ENCODE data around the gene FBN2.

The FBN2 gene

DNA sequence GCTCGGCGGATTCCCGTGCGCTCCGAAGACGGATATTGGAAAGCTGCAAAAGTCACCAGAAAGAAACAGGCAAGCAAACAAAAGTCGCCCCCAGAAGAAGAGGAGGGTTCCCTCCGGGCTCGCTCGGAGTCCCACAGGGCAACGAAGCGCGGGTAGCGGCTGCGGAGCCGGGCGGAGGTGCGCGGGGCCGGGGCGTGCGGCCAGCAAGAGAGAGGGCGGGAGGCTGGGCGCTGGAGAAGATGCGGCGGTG is at the start of gene FBN2:
FBN2 (minus strand) TSS at position 246 of the 250 bp plus-strand sequence. CDS start 642 bp downstream, outside the sequence.
- DNase-seq (ENCODE audit: low read depth): no peak

DNA sequence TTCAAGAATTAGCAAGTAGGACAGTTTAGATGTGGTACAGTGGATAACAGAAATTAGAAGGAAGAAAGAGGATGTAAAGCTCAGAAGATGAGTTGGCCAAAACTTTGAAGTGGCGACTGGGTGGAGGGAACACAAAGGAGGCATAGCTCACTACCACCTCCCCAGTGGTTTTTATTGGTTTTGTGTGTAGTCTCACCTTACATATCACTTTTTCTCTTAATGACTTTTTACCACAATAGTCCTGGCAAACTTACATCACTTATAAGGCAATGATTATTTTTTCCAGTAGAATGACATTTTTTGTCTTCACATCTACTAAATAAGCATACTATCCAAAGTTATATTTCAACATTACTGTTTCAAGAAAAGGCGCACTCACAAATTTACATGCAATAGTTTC is 49.2 kb upstream of the FBN2 start:
- DNase-seq (ENCODE audit: low read depth): no peak

DNA sequence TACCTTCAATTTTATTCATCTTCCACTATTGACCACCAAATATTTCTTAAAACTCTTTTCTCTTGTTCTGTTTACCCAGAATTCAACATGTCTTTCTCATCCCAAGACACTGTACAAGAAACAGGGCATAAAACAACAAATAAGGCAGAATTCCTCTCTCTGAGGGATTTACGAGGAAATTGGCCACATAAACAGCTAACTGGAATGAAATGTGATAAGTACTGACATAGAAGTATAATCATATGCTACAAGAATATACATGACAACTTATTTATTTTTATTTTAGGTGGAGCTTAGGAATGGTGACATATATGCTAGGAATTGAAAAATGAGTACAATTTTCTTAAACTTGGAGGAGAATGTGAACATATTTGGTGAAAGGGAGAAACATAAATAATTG is 48.8 kb upstream of the FBN2 start:
- DNase-seq (ENCODE audit: low read depth): no peak

DNA sequence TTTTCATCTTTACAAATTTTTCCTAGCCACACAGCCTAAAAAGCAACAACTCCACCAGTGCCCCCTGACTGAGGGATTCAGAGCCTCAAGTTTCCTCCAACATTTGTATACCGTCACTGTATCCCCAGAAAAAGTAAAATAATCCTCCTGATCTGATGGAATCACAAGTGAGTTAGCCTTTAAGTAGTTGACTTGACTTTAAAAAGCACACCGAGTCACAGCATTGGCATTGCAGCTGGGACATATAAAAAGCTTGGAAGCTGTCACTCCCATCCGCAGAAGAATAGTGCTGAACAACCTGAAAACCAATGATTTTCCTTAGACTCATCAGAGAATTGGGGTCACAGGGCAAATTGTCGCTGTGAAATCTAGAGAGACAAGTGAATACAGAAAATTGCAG is 41.6 kb upstream of the FBN2 start:
- no peak for DNase-seq (ENCODE audit: low read depth)

DNA sequence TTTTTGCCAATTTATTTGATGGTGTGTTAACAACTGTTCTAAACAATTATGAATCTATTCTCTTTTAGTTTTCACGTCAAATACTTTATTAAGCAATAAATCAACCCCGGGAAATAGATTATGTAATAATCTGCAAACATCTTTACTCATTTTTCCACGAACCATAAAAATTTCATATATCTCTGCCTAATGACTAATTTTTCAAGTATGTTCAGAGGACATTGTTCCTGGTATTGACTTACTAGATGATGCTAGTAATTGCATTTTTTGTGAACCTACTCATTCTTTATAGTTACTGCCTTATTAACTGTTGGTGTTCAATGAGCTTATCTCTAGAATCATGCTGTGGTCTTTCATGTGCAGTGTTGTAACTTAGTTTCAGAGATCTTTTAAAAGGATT is 41.0 kb upstream of the FBN2 start:
- DNase-seq (ENCODE audit: low read depth): no peak

DNA sequence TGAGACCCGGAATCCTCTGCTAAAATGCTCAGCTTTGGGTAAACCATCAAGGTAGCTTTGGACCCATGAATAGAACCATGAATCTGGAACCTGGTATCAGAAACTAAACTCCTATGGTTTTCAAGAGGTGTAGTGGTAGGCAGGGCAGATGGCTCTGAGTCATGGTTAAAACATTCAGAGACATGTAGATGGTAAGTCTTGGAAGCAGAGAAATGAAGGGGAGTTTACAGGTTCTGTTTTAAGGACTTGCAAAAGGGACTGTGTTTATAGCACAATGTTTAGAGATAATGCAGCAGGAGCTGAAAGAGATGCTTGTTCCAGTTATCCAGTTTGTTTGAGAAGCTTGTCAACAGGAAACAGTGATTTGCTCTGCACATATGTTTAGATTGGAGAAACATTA is 36.0 kb upstream of the FBN2 start:
- no peak for DNase-seq (ENCODE audit: low read depth)

DNA sequence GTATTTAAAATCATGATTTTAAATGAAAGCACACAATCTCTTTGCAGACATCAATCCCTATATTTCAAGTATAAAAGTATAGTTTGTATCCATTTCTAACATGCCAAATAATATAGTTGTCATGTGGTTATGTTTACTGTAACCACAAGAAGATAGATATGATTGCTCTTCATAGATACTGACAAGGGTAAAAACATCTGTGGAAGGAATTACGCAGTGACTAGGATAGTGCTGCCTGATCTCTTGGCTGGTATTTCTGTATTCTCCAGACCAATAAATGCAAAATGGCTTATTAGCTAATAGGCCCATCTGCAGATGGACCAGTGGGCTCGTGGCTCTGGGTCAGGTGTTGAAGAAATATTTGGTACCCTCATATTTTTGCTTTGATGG is 34.9 kb upstream of the FBN2 start:
- DNase-seq (ENCODE audit: low read depth): no peak

DNA sequence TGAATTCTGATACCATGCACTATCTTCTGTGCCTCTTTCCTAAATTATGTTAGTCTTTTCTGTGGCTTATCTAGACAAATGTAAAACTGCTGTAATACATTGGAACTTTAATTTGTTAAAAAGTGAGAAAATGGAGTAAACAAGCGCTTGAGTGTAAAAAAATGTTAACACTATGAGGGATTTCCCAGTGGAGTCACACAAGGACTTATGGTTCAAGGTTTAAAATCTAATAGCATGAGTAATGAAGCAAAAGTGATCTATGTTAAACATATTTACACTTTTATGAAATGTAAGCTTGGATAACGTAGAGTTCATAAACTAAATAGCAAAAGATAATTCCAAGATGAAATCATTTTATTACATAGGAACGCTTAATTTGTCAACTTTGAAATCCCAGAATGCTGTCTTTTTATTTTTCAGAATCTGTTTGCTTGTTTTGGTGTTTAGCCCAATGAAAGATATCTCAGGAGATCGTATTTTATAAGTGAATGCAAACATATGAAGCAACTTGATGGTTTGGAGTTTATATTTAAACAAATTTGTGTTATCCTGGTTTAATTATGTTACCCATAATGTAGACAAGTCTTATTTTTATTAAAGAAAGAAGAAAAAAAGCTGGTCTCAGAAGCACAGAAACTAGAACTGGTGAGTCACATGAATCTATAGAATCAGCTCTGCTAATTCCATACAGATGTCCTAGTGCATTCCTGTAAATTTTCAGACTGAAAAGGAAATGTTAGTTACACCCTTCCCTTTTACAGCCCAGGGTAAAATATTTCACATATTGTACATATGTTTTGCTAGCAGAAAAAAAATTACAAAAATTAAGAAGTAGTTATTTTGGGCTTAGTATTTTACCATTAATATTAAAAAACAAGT is 34.2 kb upstream of the FBN2 start:
- DNase-seq (ENCODE audit: low read depth): no peak

DNA sequence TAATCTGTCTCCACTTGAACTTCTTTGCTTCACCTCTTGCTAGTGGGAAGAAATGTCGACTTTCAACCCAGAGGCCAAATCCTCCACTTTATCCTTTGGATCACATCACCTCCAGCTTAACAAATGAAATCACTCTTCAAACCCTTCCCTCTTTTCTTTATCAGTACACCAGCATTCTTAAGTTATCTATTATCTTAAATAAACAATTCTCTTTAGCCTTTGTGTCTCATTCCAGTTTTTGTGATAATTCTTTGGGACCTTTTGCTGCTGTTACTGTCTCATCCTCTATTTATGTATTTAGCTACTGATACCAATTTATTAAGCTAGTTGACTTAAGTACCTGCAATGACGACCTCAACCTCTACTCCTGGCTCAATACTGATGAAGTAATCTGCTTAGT is 28.1 kb upstream of the FBN2 start:
- no peak for DNase-seq (ENCODE audit: low read depth)

DNA sequence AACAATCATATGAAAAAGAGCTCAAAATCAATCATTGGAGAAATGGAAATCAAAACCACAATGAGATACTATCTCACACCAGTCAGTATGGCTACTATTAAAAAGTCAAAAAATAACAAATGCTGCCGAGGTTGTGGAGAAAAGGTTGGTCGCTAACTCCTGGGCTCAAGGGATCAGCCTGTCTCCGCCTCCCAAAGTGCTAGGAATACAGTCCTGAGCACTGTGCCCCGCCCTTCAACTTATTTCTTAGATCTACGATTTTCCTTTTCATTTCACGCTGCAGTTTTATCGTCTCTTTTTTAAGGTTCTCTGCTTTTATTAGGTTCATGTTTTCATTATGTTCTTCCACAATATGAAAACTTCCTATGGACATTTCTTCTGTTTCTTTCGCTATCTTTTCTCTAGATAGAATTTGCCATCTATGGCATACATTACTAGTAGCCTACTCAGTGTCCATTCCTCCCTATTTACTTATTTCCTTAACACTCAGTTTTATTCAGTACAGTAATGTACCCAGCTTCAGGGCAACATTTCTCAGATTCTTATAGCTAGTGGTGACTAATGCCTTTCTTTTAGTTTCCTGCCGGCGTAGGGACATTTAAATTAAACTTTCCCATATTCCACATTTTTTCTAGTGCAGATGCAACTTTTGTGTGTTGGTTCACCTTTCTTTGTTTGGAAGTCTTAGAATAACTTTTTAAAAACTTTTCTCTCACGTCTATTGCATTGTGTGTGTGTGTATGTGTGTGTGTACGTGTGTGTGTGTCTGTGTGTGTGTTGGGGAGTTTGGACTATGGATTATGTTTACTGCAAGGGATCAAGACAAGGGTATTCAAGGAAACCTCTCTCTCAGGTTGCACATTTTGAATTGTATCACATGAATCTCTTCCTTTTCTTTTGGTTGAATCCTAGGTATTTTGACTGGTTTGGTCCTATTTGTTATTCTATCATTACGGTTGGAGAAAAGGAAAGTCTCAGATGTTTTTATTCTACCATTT is 21.6 kb upstream of the FBN2 start:
- DNase-seq (ENCODE audit: low read depth): no peak

DNA sequence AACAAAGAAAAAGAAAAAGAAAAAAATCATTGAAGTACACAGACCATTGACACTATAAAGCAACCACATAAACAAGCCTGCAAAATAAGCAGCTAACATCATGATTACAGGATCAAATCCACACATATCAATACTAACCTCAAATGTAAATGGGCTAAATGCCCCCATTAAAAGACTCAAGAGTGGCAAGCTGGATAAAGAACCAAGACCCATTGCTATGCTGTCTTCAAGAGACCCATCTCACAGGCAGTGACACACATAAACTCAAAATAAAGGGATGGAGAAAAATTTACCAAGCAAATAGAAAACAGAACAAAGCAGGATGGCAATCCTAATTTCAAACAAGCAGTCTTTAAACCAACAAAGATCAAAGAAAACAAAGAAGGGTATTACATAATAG is 15.7 kb upstream of the FBN2 start:
- DNase-seq (ENCODE audit: low read depth): no peak

DNA sequence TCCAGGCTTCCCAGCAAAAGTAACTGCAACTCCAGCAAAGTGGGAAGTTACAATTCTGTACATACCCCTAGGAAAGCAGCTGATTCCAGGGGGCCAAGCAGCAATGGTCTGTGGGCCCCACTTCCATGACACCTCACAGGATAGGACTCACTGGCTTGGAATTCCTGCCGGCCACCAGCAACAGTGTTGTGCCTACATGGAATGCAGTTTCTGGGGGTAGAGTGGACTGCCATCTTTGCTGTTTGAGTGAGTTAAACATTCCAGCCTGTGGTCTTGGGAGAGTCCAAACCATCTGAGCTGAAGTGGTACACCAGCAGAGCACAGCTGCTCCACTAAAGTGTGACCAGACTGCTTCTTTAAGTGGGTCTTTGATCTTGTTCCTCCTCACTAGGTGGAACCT is 13.4 kb upstream of the FBN2 start:
- no peak for DNase-seq (ENCODE audit: low read depth)

DNA sequence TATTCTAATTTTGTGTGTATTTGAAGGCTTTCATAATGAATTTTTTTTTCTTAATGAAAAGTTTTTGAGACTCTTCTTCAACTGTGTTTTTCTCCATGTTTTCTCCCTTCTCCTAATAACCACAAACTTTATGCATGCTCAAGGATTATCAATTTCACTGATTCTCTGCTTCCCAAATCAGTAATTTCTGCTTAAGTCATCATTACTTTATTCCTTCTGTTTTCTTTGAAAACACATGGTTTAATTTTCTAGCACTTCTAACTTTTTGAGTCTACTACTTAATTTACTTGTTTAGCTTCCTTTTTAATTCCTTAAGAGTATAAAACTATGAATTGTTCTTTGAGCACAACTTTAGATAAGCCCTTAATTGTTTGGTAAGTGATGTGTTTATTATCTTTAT is 11.5 kb upstream of the FBN2 start:
- DNase-seq (ENCODE audit: low read depth): no peak

DNA sequence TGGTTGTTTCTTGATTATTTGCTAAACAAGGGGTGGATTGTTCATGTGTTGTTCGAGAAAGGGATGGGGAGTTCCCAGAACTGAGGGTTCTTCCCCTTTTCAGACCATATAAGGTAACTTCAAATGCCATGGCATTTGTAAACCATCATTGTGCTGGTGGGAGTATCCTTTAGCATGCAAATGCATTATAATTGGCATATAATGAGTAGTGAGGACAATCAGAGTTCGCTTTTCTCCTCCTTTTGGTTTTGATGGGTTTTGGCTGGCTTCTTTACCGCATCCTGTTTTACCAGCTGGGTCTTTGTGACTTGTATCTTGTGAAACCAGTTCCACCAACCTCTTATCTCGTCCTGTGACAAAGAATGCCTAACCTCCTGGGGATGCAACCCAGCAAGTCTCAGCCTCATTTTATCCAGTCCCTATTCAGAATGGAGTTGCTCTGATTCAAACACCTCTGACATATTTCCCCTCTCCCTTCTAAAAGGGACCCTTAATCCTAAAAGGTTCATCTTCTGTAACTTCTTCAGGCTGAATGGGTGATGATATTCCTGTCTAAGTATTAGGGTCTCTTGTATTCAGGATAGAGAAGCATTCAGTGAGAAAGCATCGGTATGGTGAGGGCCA is 8.7 kb upstream of the FBN2 start:
- DNase-seq (ENCODE audit: low read depth): no peak

DNA sequence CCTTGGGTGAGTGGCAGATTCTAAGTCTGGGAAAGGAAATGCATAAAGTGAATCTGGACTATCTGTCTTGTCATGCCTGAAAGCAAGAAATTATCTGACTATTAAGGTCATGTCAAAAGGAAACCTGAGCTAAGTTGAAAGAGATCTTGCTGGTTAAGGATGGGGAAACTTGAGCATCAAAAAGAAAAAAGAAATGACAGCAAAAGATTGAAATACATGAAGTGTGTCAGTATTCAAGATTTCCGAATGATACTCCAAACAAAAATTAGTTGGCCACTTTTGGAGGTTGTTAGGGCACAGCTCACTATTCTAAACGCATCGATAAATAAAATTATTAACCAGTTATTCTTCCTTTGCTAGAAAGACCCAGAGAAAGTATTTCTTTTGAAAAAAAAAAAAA is 3.3 kb upstream of the FBN2 start:
- no peak for DNase-seq (ENCODE audit: low read depth)

DNA sequence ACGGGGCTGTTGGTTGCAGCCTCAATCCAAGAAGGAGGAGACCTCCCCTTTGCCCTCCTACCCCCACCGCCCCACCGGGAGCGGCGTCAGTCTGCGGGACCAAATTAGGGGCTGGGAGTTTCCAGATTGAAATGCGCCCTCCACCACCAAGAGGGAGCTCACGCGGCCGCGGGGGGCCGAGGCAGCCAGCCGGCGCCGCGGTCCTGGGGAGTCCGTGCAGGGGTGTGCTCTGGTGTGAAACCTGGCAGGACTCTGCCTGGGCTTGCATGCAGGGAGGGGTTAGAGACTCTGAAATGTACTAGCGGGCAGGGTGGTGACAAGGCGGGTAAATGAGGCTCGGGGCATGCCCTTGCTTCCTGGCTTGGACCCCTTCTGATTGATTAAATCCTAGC is 989 bp upstream of the FBN2 start:
- DNase-seq (ENCODE audit: low read depth): no peak

DNA sequence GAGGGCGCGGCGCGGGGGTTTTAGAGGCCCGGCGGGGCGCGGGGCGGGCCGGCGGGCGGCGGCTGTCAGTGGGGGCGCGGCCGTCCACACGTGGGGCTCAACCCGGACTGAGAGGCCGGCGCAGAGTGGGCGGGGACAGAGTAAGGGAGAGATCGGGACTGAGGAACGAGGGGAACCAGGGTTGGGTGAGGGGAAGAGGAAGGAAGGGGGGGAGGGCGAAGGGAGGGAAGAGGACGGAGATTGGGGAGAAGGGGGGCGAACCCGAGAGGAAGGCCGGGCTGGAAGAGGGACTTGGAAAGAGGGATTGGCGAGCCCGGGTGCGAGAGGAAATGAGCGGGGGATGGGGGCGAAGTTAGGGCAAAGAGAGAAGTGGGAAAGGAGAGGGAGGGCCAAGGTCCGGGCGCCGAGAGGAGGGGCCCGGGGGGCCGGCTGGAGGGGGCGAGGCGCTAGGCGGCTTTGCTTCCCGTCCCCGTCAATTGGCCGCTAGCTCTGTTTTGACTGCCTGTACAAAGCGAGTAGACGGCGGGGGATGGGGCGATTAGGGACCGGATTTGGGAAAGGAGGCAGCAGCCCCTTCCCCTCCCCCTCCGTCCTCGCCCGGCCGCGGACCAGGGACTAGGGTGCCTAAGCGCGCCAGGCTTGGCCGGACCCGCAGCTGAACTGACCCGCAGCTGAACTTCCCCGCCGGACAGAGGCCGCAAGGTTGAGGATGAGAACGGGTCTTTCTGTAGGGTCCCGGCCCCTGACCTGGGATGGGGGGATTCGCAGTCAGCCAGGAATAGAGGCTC is 399 bp upstream of the FBN2 start:
- DNase-seq (ENCODE audit: low read depth): no peak

DNA sequence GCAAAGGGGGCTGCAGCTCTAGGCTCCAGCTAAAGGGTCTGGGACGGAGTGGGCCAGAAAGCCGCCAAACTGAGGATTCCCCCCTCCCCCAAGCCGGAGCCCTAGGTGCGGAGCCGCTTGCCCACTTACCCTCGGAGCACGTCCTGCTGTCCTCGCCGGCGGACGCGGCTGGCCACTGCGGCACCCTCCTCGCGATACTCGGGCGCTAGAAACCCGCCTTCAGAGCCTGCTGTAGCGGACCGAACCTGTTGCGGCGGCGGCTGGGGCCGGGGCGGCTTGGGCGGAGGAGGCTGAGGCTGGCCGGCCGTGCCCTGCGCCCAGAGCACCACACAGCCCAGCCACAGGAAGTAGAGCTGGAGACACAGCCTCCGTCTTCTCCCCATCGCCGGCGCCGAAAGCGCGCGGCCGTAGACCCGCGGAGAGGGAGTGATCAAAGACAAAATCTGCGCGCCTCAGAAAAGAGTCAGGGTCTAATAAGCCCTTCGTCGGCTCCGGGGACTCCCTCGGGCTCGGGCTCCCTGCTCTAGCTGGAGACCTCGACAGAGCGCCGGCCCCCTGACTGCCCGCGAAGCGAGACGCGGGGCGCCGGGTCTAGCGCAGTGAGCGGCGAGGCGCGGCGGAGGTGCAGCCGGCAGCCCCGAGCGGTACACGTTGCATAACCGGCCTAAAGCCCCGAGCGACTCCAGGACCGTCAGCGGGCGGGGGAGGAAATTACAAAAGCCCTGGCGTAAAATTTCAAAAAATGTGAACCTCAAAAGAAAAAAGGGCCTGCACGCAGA is 635 bp downstream of the FBN2 start:
- no peak for DNase-seq (ENCODE audit: low read depth)

DNA sequence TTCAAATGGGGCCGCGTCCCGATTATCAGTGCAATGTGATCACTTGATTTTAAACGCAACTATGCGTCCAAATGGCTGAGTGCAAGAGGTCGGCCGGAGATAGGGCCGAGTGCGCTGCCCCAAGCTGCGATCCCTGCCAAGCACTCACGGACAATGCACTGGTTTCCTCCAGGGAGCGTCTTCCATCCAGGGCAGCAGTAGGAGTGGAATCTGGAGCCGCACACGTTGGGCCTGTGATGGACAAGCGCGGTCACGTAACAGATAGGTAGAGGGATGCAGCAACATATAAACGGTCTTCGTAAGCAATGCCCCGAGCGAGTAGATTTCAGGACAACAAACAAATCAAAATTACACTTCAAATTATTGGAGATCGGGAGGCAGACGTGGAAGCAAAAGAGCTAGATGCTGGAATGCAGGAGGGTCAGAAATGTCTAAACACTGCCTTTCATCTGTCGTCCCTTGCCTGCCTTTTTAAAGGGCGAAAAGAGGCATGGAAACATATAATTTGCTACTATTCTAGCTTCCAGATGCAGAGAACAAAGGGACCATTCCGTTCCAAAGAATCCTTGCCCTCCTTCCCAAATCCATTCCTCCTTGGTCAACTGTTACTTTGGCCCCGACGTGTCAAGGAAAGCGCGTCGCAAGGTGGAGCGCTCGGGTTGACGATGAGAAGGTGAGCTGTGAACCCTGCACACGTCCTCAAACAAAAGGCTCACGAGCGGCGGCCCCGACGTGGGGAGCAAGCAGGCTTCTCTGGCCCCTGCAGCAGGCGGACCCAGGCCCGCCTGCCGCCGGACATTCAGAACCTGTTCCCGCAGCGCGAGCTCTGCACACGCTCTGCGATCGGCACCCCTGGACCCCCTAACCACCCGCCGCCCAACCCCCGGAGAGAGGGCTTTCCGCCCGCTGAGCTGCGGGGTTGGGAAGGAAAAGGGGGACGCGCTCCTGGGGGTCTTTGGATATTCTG is 1.5 kb downstream of the FBN2 start:
- no peak for DNase-seq (ENCODE audit: low read depth)

DNA sequence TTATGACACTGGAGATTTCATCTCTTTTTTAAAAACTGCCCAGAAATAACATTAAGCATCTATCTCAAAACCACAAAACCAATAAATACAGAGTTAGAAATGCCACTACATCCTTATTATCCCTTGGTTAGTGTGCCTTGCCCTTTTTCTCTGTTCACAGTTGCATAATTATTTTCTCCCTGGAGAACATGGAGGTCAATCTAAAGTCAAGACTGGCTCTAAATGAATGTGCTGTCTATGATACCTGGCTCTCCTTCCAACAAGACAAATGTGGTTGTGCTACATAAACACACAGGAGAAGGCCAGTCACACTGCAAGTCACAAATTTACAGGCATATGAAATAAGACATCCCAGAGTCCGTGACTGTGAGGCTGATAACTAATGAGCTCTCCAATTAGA is 2.8 kb downstream of the FBN2 start:
- no peak for DNase-seq (ENCODE audit: low read depth)
